NCI-H2227 (cell line): ENCODE measurements around the gene TIMELESS.
"Not testable (repeated sequence)": the region's sequence is repeated elsewhere in the genome, so short reads cannot be mapped to it uniquely, and the experiment has no call there.

Source experiments
- DNase-seq: peaks from one replicate; lab custom pipeline; 2025; ENCODE audit not compliant: unreplicated experiment; lab: John Stamatoyannopoulos, UW

The TIMELESS gene

DNA sequence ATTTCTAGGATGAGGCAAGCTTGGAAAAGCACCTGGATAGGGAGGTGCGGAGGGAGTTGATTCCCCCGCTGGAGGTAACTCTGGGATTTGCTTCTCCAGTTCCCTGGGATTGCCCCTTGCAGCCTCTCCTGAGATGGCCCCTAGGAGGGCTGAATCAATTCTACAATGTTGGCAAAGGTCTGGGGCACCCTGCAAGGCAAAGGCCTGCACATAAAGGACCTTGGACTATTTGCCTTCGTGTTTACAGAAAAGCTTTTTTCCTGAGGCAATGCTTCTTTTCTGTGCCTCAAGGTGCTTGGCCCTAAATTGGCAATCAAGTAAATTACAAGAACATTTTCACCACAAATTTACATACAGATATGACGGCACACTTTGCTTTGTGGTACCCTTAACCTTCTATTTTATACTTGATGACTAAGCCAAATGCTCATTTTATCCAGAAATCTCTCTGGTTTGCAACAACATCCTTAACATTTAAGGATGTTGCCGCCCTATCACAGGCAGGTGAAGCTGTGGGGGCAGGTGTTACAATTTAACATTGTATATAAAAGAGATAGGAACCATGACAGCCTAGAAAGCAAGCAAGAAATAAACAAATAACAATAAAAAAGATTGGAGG lies 40.3 kb downstream of the TIMELESS start:
- DNase-seq, result no peak

DNA sequence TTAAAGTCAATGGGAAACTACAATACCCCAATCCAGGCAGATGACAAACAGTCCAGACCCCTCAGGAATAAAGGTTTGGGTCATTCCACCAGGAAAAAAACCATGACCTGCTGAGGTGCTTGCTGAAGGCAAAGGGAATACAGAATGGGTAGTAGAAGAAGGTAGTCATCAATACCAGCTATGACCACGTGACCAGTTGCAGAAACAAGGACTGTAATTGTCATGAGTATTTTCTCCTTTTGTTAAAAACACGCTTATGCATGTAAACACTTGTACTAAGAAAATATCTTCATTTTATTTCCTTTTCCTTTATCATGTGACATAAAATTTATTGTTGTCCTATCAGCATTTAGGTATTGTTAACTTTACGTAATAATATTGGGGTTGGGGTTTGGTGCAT lies 45.0 kb downstream of the TIMELESS start:
- DNase-seq, result not testable (repeated sequence)

DNA sequence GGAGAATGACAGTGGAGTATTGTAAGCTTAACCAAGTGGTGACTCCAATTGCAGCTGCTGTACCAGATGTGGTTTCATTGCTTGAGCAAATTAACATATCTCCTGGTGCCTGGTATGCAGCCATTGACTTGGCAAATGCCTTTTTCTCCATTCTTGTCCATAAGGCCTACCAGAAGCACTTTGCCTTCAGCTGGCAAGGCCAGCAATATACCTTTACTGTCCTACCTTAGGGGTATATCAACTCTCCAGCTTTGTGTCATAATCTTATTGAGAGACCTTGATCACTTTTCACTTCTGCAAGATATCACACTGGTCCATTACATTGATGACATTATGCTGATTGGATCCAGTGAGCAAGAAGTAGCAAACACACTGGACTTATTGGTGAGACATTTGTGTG lies 47.6 kb downstream of the TIMELESS start:
- DNase-seq, result not testable (repeated sequence)

DNA sequence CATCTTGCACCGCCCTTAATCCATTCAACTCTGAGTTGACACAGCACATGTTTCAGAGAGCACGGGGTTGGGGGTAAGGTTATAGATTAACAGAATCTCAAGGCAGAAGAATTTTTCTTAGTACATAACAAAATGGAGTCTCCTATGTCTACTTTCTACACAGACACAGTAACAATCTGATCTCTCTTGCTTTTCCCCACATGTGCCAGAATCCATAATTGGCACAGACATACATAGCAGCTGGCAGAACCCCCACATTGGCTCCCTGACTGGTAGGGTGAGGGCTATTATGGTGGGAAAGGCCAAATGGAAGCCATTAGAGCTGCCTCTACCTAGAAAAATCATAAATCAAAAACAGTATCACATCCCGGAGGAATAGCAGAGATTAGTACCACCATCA lies 48.1 kb downstream of the TIMELESS start:
- DNase-seq, result not testable (repeated sequence)

DNA sequence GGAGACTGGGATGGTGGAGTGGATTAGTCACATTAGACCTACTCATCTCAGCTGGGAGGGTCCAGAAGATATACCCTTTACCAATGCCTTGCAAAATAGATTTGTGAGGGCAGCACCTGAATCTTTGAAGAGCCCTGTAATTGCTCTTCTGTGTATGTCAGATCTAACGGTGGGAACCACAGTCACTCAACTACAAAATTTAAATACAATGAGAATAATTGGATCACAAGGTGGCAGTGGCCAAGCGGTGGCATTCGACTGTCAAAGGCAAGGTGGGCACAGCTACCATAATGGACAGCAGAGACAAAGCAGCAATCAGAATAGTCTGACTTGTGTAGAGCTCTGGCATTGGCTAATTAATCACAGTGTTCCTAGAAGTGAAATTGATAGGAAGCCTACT lies 49.8 kb downstream of the TIMELESS start:
- DNase-seq, result not testable (repeated sequence)

DNA sequence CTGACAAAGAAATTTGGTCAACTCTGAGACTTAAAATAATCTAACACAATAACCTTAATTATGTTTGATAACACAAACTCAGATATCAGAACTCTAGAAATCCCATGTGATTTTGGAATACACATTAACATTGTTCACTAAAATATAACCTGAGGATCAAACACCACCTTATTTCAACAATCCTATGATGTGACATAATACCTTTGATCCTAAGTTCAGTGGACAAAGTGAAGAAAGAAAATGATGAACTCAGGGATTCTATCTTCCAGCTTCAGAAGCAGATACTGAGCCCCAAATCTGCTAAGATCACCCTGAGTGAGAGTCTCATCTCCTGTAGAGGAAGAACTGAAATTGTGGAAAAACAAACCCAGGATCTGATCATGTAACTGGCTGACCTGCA lies 50.9 kb downstream of the TIMELESS start:
- no peak for DNase-seq

DNA sequence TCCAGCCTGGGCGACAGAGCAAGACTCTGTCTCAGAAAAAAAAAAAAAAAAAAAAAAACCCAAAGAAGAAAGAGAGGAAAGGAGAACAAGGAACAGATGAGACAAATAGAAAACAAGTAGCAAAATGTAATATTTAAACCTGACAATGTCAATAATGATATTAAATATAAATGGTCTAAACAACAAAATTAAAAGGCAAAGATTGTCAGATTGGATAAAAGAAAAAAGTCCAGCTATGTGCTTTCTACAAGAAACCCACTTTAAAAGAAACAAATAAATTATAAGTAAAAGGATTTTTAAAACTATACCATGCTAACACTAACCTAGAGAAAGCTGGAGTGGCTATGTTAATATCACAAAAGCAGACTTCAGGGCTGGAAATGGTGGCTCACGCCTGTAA lies 56.9 kb downstream of the TIMELESS start:
- no peak for DNase-seq

DNA sequence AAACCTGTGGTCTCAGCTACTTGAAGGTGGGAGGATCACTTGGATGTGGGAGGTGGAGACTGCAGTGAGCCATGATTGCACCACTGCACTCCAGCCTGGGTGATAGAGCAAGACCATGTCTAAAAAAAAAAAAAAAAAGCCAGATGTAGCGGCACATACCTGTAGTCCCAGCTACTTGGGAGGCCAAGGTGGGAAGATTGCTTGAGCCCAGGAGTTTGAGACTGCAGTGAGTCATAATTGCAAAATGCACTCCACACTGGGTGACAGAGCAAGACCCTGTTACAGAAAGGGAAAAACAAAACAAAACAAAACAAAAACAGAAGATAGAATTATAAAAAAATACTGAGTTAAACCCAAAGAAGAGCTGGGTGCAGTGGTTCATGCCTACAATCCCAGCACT lies 57.5 kb downstream of the TIMELESS start:
- no peak for DNase-seq

DNA sequence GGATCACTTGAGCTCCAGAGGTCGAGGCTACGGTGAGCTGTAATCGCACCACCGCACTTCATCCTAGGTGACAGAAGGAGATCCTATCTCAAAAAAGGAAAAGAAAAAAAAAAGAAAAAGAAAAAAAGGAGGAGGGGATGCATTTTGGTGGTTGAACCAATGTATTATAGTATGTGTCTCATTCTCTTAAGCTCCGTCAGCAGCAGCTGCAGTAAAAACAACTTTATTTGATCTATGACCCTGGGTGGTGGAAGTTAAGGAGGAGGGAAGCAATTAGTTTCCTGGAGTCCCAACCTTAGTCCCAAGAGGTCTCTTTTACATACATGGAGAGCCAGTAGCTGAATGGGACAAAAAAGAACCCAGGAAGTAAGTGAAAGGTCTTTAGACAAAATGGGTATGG lies 59.8 kb downstream of the TIMELESS start:
- DNase-seq, result no peak

DNA sequence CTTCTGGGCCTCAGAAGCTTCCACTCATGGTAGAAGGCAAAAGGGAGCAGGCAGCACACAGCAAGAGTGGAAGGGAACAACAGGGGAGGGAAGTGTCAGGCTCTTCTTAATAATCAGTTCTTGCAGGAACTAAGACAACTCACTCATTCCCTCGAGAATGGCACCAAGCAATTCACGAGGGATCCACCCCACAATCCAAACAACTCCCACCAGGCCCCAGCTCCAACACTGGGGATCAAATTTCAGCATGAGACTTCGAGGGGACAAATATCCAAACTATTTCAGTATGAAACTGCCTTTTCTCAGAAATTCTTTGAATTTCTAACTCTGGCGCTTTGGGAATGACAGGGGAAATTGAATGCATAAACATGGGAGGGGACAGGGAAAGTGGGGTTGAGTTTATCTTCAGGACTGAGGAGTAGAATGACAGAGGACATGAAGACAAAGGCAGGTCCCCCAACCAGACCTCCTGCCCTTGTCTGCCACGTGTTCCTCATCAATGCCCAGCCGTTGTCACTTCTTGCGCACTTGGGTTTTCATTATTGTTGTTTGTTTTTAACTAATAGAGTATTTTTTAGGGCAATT lies 62.0 kb downstream of the TIMELESS start:
- no peak for DNase-seq

DNA sequence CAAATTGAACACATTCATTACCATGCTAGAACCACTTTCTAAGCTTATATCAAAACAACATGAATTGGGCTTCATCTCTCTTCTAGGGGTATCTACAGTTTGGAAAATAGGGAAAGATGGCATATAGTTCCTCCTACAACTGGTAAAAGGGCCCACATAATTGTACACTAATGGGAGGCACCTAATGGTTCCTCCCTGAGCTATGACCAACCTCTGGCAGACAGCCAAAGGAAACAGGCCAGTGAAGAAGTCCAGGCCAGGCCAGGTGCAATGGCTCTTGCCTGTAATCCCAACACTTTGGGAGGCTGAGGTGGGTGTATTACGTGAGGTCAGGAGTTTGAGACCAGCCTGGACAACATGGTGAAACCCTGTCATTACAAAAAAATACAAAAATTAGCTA lies 63.4 kb downstream of the TIMELESS start:
- peak; percentile 5 for DNase-seq

DNA sequence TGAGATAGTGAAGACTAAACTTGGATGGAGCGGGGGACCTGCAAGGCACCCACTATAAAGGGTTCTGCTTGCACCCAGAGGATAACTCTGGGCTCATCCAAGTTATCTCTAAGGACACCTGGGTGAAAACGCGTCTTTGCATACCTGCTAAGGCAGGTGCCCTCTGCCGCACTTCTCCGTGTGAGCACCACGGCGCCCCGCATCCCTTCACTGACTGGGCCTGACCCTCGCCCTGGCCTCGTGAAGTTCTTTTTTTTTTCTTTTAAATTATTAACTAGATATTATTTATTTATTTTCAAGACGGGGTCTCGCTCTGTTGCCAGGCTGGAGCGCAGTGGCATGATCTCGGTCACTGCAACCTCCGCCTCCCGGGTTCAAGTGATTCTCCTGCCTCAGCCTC lies 66.6 kb downstream of the TIMELESS start:
- DNase-seq, result no peak

DNA sequence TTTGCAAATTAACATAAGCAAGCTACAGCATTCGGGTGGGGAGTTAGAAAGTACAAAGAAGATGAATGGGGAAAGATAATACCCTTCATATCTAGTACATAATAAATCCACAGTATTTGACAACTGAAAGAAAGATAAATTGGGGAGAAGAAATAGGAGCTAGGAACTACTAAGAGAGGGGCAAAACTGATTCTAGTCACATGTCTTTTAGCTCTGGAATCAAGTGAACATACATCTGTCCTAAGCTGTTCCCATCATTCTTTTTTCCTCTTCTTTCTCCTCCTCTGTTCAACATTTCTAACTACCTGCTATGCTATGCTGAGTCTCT lies 71.3 kb downstream of the TIMELESS start:
- DNase-seq, result no peak

DNA sequence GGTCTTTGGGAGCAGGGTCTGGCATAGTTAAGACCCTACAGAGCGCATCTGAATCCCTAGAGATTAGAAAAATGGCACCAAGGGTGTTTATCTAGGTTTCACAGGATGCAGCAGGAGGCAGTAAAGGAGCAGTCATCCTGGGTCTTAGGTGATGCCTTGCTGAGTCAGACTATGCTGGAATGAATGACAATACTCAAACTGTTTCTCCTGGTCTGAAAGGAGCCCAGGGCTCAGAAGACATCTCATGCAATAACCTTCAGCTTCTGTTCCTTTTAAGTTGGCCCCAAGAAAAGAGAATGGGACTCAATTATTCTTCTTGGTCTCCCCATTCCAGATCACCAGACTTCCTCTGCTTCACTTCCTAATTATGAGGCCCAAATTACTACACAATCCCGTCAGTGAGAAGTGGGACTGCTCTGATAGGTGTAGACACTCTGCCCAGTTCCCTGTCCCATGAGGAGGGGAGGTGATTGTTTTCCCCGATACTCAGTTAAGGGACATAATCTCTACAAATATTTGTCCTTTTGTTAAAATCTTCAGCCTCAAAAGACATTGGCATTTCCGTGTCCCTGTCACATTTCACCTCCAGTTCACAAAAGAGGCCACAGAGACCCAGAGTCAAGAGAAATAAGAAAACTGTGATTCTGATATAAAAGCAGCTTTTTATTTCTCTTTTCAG lies 71.8 kb downstream of the TIMELESS start:
- DNase-seq, result no peak

DNA sequence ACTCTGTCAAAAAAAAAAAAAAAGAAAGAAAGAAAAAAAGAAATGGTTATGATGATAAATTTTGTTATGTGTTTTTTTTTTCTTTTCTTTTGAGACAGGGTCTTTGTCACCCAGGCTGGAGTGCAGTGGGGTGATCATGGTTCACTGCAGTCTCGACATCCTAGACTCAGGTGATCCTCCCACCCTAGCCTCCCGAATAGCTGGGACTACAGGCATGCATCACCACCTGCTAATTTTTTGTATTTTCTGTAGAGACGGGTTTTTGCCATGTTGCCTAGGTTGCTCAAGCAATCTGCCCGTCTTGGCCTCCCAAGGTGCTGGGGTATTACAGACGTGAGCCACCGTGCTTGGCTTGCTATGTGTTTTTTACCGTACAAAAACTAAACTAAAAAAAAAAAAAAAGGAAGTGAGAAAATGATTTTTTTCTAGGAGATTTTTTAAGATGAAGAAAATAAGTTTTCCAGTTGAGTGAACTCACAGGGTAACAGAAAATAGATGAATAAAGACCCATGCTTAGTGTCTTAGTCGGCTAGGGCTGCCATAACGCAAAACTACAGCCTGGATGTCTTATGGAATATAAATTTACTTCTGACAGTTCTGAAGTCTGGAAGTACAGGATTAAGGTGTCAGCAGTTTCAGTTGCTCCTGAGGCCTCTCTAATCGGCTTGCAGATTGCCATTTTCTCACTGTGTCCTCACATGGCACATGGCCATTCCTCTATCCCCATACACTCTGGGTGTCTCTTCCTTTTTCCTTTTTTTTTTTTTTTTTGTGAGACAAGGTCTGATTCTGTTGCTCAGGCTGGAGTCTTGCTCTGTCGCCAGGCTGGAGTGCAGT lies 73.4 kb downstream of the TIMELESS start:
- DNase-seq, result no peak

DNA sequence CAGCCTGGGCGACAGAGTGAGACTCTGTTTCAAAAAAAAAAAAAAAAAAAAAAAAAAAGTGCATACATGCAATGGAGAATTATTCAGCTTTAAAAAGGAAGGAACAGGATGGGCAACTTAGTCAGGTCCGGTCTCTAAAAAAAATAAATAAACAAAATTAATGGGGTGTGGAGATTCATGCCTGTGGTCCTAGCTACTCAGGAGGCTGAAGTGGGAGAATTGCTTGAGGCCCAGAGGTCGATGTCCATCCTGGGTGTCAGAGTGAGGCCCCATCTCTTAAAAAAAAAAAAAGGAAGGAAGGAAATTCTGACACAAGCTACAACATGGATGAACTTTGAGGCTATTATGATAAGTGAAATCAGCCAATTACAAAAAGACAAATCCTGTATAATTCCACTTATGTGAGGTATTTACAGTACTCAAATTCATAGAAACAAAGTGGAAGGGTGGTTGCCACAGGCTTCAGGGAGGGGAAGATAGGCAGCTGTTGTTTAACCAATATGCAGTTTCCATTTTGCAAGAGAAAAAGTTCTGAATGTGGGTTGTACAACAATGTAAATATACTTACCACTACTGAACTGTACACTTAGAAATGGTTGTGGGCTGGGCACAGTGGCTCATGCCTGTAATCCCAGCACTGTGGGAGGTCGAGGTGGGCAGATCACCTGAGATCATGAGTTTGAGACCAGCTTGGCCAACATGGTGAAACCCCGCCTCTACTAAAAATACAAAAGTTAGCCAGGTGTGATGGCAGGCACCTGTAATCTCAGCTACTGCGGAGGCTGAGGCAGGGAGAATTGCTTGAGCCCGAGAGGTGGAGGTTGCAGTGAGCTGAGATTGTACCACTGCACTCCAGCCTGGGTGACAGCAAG lies 74.3 kb downstream of the TIMELESS start:
- DNase-seq, result no peak

DNA sequence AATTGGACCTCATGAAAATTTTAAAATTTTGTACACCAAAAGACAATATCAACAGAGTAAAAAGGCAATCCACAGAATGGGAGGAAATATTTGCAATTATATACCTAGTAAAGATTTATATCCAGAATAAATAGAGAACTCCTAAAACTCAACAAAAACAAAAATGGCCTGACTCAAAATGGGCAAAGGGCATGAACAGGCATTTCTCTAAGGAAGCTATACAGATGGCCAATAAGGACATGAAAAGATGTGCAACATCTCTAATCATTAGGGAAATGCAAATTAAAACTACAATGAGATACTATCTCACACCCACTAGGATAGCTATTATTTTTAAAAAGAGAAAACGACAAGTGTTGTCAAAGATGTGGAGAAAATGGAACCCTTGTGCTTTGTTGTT lies 75.7 kb downstream of the TIMELESS start:
- DNase-seq, result no peak

DNA sequence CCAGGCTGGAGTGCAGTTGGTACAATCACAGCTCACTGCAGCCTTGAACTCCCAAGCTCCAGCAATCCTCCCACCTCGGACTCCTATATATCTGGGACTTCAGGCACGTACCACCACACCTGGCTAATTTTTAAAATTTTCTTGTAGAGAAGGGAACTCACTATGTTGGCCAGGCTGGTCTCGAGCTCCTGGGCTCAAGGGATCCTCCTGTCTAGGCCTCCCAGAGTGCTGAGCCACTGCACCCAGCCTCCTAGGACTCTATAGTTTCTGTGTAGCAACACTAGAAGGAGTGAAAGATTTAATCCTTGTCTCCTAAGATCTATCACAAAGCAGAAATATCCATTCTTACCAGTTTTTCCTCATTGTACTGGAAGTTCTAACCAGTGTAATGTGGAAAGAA lies 82.3 kb downstream of the TIMELESS start:
- DNase-seq, result no peak
